DMS153 treated with DMSO at 0.1 percent for 48 hours (cell line): Measurements from ENCODE around the gene ATF7.
"Not testable (repeated sequence)": the region's sequence is repeated elsewhere in the genome, so short reads cannot be mapped to it uniquely, and the experiment has no call there.

ENCODE experiments used
- DNase-seq: peaks from one replicate; lab custom pipeline; 2025; ENCODE audit not compliant: unreplicated experiment; lab: John Stamatoyannopoulos, UW

The ATF7 gene

DNA sequence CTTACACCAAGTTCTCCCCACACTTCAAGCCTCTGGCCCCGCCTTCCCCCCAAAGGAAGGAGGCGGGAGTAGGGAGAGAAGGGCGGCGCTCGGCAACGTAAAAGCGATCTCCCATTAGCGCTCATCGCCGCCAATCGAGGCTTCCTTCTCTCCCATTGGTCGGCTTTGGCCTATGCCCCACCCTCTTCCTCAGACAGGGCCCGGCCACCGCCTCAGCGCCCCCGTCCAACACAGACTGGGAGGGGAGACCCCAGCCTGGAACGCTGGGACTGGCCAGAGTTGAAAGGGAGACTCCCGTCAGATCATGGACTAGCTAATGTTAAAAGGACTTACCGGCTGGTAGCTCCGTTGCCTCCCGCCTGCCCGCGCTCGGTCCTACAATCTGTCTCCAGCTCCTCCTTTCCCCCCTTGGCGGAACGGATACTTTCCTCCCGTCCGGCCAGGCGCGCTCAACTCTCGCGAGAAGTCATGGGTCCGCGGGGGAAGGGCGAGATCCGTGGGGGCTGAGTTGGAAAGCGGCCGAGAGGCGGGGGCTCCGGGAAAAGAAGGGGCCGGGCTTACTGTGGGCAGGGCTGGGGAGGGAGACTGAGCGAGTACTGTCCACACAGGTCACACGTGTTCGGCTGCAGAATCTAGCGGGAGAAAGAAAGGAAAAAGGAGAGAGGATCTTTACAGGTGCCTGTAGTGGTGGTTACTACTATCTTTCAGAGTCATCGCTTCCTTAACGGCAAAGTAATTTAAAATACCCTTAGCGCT, at the start of gene ATF7:
Gene ATF7, minus strand, starts transcription at position 437 of the 756 bp plus-strand sequence. CDS start 25,382 bp downstream, outside the sequence.
- peak; percentile 93 for DNase-seq

DNA sequence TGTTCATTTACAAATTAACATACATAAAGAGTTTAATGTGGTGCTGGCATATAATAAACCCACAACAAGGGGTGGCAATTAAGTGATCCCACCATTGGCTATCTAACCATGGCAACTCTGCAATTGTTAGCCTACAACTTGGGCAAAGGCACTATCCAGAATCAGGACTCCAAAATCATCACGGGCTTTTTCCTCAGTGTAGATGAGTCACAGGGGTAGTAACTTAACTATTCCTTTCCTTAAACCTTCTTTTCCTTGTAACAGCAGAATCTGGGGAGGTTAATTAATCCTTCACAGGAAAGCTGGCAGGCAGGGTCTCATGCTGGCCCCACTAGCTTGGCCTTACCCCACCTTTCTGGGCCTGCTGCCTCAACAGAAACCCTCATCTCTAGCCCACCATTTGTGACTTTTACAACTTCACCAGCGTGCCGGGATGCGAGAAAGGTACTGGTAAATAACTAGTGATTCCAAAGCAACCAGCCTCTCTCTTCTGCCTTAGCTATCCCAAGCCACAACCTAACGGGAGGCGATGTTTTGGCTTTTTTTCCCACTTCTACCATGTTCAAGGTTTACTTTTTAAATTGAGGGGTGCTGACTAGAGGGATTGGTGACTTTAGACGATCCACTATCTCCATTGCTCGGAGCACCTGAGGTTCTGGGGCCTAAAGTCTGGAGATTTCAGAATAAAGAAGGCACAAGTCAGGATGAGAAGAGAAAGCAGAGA, 49.0 kb upstream of the ATF7 start:
- DNase-seq: no peak

DNA sequence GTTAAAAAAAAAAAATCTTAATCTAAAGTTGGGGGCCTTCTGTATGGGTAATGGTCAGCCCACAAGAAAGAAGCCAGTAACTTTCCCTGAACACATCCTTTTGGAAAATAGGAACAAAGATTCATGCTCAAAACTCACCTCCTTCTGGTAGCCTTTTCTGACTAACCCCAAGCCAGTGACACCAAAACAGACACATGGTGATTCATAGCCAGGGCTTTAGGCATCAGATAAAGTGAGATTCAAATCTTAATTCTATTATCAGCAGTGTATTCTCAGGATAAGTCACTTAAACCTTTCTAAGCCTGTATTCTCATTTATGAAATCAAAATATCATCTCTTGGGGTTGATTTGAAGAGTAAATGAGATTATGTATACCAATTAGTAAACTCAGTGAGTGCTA, 44.8 kb upstream of the ATF7 start:
- no peak for DNase-seq

DNA sequence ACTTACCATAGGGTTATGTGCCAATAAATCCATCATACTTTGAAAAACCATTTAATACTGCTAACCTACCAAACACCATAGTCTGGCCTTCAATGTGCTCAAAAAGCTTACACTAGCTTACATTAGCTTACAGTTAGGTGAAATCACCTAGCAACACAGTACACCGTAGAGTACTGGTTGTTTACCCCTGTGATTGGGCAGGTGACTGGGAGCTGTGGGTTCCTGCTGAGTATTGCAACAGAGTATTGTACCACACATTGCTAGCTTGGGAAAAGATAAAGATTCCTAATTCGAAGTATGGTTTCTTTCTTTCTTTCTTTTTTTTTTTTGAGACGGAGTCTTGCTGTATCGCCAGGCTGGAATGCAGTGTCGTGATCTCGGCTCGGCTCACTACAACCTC, 44.1 kb upstream of the ATF7 start:
- no peak for DNase-seq

DNA sequence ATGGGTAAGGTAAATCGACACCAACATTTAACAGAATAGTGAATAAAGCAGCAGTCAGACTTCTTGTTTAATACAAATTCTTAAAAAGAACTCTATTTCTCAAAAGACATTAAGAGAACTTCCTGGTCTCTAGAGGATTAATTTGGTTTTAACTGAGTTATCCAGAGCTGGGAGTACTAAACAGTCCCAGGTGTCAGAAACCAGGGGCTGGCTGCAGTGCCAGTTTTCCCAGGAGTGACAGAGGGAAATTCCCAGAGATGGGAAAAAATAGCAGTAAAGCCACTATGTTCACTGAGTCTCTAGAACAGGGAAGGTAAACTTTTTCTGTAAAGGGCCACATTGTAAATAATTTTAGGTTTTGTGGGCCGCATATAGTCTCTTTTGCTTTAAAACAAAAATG, 40.9 kb upstream of the ATF7 start:
- DNase-seq: no peak

DNA sequence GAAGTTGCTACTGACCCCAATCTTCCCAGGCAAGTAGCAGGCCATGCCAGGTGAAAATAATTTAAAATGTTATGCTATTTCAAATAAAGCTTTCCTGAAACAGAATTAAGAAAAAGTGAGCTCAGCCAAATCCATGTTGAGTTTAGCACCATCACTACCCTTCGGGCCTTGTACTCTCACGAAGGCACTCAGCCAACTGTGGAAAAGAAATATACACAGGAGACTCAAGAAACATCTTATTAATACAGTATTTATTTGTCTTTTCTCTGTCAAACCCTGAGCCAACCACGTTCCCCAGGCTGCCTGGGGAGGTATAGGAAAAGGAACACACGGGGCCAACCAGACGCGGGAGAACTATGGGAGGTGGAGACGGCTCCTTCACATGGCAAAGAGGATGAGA, 38.8 kb upstream of the ATF7 start:
- DNase-seq: no peak

DNA sequence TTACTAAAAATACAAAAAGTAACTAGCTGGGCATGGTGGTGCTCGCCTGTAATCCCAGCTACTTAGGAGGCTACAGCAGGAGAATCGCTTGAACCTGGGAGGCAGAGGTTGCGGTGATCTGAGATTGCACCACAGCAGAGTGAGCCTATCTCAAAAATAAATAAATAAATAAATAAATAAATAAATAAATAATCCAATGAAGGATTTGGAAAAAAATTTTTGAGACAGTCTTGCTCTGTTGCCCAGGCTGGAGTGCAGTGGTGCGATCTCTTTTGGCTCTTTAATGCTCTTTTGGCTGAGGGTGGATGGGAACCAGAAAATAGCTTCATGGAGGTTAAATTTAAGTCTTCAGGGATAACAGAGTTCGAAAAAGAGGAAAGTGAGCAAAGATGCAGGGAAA, 38.0 kb upstream of the ATF7 start:
- DNase-seq: no peak

DNA sequence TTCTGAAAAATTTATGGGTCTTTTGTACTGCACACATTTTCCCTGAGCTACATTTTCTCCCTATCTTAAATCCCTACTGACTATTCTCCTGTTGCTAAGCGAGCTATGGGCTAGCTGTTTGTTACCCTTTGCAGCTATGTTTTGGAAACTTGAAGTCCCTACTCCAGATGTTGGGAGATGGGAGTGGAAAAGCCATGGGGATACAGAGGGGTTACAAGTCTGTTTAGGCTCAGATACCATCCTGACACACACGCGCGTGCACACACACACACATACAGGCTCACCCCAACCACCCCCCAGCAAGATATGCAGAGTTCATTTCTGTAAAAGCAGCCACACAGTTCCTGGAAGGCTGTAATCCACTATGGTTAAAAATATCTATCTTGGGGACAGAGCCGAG, 33.9 kb upstream of the ATF7 start:
- DNase-seq: no peak

DNA sequence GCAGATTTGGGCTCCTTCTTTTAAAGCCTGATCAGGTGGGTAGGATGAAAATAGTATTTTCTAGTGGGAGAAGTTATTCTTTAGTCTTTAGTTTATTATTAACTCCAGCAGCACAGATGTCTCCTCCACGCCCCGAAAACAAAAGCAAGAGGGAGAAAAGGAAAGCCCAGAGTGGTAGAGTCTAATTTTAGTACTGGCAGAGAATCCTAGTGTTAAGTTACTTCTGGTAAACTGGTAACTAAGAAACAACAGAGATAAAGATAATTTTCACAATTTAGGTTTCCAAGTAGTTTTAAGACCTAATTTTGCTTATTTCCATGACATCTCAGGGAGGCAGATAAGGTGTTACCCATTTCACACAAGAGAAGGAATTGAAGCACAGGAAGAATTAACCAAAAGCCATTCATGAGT, 33.4 kb upstream of the ATF7 start:
- no peak for DNase-seq

DNA sequence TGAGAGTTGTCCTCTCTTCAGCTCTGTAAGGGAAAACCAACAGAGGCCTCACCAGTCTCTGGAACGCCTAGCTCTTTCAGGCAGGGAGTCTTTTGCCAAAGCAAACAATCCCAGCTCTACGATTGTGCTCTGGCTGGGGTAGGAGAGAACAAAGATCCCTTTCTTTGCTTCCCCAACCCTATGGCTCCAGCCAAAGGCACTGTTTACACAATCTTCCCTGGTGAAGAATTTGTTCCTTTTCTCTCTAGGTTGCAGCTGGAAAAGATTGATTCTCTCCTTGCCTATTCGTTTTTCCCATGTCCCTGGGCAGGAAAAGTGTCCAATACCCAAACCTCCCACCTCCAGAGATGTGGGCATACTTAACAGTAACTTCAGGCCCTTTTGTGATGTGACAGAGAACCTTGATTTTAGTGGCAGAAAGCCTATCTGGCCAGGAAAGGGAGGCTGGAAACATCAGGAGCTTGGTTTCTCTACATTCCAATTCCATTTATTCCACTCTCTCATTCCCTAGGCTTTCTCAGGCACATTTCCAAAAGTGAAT, 32.9 kb upstream of the ATF7 start:
- peak; percentile 64 for DNase-seq

DNA sequence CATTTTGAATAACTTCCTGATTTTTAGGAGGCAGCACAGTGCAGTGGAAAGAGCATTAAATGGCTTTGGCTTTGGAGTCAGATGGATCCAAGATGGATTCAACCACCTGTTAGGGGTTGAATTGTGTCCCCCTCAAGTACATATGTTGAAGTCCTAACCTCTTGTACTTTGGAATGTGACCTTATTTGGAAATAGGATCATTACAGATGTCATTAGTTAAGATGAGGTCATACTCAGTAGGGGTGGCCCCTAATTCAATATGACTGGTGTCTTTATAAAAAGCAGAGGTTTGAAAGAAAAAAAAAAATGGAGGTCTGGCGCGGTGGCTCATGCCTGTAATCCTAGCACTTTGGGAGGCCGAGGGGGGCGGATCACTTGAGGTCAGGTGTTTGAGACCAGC, 30.9 kb upstream of the ATF7 start:
- DNase-seq: no peak

DNA sequence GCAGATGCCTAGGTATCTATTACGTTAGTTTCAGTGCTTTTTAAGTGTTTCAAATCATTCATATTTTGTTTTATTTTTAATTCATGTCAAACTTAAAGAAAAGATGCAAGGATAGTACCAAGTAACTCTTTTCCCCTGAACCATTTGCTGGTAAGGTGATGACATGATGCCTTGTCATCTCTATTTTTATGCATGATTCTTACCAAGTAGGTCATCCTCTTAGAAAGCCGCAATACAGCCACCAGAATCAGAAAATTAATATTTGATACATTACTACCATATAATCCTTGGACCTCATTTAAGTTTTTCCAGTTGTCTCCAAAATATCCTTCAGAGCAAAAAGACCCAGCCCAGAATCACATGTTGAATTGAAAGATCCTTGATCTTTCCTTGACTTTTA, 27.4 kb upstream of the ATF7 start:
- no peak for DNase-seq

DNA sequence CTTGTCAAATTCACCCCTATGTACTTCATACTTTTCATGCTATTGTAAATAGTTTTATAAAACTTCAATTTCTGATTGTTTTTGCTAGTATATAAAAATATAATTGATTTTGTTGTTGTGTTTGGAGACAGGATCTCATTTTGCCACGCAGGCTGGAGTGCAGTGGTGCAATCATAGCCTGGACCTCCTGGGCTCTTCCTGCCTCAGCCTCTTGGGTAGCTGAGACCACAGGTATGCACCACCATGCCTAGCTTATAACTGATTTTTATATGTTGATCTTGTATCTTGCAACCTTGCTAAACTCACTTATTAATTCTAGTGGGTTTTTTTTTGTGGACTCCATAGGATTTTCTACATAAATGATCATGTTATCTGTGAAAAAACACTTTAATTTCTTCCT, 26.2 kb upstream of the ATF7 start:
- no peak for DNase-seq

DNA sequence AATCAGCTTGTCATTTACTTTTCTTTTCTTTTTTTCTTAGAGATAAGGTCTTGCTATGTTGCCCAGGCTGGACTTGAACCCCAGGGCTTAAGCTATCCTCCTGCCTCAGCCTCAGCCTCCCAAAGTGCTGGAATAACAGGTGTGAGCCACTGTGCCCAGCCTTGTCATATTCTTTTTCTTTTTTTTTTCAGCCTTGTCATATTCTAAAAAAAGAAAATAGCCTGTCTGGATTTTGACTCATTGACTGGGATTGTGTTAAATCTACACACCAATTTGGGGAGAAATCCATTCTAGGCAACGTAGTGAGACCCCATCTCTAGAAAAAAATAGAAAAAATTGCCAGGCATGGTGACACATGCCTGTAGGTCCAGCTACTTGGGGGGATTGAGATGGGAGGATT, 25.6 kb upstream of the ATF7 start:
- no peak for DNase-seq

DNA sequence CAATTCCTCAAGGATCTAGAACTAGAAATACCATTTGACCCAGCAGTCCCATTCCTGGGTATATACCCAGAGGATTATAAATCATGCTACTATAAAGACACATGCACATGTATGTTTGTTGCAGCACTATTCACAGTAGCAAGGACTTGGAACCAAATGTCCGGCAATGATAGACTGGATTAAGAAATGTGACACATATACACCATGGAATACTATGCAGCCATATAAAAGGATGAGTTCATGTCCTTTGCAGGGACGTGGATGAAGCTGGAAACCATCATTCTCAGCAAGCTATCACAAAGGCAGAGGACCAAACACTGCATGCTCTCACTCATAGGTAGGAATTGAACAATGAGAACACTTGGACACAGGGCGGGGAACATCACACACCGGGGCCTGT, 20.1 kb upstream of the ATF7 start:
- DNase-seq: not testable (repeated sequence)

DNA sequence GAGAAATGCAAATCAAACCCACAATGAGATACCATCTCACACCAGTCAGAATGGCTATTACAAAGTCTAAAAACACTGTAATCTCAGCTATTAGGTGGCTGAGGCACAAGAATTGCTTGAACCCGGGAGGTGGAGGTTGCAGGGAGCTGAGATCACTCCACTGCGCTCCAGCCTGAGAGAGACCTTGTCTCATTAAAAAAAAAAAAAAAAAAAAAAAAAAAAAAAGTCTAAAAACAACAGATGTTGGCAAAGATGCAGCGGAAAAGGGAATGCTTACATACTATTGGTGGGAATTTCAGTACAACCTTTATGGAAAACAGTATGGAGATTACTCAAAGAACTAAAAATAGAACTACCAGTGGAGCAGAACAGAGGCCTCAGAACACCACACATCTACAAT, 19.0 kb upstream of the ATF7 start:
- DNase-seq: no peak

DNA sequence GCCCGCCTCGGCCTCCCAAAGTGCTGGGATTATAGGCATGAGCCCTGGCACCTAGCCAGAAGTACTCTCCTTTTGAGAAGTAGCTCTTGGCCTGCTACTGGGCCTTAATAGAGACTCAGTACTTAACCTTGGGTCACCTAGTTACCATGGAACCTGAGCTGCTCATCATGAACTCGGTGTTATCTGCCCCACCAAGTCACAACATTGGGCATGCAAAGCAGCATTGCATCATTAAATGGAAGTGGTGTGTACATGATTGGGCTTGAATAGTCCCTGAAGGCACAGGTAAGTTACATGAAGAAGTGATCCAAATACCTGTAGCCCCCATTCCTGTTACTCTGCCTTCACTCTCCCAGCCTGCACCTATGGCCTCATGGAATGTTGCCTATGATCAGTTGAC, 18.0 kb upstream of the ATF7 start:
- no peak for DNase-seq

DNA sequence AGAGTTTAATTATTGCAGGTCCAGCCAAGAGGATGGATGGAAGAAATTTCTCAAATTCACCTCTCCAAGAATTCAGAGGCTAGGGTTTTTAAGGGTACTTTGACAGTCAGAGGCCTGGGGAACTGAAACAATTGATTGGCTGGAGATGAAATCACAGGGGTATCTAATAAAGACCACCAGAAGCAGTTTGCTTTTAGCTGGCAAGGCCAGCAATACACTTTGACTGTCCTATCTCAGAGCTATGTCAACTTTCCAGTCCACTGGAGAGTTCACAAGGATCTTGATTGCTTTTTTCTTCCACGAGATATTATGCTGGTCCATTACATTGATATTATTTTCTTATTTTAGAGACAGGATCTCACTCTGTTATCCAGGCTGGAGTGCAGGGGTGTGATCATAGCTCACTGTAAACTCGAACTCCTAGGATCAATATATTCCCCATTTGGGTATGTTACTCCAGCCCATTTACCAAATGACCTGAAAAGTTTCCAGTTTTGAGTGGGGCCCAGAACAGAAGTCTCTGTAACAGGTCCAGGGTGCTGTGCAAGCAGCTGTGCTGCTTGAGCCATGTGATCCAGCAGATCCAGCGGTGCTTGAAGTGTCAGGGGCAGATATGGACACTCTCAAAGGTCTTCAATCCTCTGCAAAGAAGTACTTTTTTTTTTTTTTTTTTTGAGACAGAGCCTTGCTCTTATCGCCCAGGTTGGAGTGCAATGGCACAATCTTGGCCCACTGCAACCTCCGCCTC, 17.2 kb upstream of the ATF7 start:
- no peak for DNase-seq

DNA sequence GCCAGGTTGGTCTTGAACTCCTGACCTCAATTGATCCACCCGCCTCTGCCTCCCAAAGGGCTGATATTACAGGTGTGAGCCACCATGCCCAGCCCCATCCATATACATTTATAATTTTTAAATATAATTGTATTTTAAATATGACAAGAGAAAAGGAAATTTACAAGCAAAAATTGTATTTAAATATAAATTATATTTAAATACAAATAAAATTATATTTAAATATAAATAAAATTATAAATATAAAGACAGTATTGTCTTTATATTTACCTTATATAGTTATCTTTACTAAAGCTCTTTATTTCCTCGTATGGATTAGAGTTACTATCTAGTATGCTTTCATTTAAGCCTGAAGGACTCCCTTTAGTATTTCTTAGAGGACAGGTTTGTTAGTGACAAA, 11.9 kb upstream of the ATF7 start:
- DNase-seq: no peak

DNA sequence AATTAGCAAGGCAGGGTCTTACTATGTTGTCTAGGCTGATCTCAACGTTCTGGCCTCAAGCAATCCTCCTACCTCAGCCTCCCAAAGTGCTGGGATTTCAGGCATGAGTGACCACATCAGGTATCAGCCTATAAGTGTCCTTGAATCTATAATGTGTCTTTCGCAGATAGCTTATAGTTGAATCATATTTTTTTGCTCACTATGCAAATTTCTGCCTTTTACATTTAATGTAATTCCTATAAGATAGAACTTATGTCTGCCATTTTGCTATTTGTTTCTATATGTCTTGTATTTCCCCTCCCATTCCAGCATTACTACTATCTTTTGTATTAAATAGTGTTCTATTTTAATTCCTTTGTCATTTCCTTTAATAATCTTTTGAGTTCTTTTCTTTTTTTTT, 10.5 kb upstream of the ATF7 start:
- DNase-seq: no peak

DNA sequence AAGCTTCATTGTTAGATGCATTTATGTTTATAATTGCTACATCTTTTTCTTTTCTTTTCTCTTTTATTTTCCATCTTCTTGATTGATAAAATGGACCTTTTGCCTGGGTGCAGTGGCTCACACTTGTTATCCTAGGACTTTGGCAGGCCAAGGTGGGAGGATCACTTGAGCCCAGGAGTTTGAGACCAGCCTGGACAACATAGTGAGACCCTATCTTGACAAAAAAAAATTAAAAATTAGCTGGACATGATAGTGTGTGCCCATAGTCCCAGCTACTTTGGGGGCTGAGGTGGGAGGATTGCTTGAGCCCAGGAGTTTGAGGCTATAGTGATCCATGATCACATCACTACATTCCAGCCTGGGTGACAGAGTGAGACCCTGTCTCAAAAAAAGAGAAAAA, 9.5 kb upstream of the ATF7 start:
- not testable (repeated sequence) for DNase-seq

DNA sequence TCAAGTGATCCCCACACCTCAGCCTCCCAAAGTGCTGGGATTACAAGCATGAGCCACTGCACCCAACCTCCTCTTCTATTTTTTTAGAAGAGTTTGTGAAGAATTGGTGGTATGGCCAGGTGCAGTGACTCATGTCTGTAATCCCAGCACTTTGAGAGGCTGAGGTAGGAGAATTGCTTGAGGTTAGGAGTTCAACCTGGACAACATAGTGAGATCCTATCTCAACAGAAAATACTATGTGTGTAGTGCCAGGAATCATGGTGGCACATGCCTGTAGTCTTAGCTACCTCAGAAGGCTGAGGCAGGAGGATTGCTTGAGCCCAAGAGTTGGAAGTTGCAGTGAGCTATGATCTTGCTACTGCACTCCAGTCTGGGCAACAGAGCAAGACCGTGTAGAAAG, 5.5 kb upstream of the ATF7 start:
- no peak for DNase-seq
